ENCODE measurements around the gene SMIM35. TPM values are rescaled to one million over a fixed set of nuclear protein-coding genes. Genes with fewer than 3 reads are reported as not detected.

SMIM35 gene
- total RNA-seq, 1 donor from 2014 or later, result not detected

GRCh38 chr11:118003456-118003855 lies 83.3 kb downstream of the SMIM35 start:
- DNase-seq (ENCODE audit: low spot score), result no peak

- DNase-seq (ENCODE audit: low spot score), result peak; percentile 68
Measured at GRCh38 chr11:118002541-118003423, 84.0 kb downstream of the SMIM35 start.

DNA sequence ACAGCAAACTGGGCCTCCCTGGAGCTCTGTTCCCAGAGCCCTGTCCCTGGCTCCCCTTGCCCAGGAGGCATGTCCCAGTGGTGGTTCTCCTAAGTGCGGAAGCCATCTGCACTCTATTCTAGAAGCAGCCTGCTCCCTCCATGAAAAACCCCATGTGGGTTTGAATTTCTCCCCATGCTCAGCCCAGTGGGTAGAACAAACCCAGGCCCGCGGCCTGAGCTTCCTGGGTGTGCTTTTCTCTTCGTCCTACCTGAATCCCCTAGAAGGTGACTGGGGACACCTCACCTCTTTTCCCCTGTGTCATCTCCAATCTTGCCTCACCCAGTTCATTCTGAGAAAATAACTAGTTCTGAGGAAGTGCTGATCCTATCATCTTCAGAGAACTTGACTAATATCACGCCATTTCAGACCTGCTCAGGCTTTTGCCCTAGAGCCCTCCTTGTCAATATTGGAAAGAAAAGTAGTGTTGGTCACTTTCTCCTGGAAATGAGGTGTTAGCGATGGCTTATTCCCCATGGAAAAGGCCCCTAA lies 84.7 kb downstream of the SMIM35 start:
- no peak for DNase-seq (ENCODE audit: low spot score)

DNA sequence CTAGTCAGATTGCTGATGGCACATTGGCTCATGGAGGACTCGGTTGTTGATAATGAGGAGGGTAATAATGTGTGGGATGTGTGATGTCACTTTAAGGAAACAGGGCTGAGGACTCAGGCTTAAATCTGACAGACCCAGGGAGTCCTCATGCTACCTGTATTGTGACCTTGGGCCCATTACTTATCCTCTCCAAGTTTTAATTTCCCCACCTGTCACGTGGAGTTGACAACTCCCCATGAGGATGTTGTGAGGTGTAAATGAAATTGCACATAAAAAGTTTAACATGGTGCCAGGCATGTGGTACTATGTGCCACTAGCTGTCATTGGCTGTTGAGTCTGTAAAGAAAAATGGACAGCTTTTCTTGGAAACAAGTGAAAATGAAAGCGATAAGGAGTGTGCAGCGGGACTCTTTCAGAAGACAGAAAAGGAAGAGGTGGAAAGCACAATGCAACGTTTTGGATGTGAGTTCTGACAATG lies 85.2 kb downstream of the SMIM35 start:
- no peak for DNase-seq (ENCODE audit: low spot score)

DNA sequence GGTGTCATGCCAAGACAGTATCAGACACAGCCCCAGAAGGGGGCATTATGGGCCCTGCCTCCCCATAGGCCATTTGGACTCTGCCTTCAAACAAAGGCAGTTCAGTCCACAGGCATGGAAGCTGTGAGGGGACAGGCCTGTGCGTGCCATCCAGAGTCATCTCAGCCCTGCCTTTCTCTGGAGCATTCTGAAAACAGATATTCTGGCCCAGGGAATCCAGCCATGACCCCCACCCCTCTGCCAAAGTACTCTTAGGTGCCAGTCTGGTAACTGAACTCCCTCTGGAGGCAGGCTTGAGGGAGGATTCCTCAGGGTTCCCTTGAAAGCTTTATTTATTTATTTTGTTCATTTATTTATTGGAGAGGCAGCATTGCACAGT lies 85.9 kb downstream of the SMIM35 start:
- no peak for DNase-seq (ENCODE audit: low spot score)

DNA sequence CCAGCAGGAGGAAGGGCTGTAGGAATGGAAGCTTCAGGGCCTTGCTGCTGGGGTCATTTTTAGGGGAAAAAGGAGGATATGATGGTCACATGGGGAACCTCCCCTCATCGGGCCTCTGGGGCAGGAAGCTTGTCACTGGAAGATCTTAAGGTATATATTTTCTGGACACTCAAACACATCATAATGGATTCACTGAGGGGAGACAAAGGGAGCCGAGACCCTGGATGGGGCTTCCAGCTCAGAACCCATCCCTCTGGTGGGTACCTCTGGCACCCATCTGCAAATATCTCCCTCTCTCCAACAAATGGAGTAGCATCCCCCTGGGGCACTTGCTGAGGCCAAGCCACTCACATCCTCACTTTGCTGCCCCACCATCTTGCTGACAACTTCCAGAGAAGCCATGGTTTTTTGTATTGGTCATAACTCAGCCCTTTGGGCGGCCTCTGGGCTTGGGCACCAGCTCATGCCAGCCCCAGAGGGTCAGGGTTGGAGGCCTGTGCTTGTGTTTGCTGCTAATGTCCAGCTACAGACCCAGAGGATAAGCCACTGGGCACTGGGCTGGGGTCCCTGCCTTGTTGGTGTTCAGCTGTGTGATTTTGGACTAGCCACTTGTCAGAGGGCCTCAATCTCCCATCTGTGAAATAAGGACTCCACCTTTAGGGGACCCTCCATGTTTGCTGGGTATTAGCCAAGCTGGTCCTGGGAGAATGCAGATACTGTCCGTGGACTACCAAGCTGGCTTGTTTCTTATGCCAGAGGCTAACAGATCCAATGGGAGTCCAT lies 86.5 kb downstream of the SMIM35 start:
- DNase-seq (ENCODE audit: low spot score), result no peak

DNA sequence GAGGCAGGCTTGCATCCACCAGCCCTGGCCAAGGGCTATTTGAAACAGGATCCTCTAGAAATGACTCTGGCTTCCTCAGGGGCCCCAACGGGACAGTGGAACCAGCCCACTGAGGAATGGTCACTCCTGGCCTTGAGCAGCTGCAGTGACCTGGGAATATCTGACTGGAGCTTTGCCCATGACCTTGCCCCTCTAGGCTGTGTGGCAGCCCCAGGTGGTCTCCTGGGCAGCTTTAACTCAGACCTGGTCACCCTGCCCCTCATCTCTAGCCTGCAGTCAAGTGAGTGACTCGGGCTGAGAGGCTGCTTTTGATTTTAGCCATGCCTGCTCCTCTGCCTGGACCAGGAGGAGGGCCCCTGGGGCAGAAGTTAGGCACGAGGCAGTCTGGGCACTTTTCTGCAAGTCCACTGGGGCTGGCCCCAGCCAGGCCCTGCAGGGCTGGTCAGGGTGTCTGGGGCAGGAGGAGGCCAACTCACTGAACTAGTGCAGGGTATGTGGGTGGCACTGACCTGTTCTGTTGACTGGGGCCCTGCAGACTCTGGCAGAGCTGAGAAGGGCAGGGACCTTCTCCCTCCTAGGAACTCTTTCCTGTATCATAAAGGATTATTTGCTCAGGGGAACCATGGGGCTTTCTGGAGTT lies 87.3 kb downstream of the SMIM35 start:
- DNase-seq (ENCODE audit: low spot score), result no peak

- DNase-seq (ENCODE audit: low spot score), result no peak
Measured at GRCh38 chr11:117998664-117999353, 88.0 kb downstream of the SMIM35 start.

DNA sequence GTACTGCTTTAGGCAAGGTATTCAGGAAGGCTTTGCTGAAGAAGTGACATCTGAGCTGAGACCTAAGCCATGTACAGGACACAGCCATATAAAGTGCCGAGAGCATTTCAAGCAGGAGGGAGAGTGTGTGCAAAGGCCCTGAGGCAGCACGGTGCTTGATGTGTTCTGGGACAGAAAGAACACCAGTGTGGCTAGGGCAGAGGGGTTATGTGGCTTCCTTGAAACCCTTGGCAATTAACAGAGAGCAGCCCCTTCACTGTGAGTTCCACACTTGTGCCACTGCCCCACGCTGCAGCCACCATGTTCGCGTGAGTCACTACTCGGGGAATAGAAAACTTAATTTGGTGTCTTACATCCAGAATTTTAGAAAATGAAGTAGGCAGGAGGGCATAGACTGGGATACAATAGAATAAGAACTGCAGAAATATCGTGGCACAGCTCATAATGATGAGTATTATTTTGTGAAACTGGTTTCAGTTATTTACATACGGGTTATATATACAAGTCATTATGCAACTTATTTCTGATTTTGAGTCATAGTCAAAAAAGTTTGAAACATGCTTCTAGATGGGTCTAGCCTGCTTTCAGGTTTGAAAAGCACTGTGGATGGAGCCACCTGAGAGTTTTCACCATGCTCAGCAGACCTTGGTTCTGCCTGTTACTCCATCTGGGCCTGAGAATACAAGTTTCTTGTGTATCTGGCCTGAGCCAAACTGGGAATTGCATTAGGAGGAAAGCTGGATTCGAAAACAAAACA lies 88.8 kb downstream of the SMIM35 start:
- no peak for DNase-seq (ENCODE audit: low spot score)

DNA sequence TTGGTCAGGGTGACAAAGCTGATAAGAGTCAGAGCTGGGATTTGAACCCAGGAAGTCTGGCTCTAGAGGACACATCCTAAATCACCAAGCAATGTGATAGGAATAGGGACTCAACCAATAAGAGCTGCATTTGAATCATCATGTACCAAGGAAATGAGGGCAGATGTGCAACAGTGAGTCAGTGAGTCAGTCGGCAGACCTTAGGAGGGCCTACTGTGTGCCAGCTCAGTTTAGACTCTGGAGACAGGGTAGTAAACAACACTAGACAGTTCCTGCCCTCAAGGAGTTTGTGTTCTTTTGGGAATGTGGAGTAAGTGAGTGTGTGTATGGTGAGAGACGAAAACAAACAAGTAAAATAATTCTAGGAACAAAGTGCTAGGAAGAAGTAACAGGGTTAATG lies 89.4 kb downstream of the SMIM35 start:
- DNase-seq (ENCODE audit: low spot score), result no peak

DNA sequence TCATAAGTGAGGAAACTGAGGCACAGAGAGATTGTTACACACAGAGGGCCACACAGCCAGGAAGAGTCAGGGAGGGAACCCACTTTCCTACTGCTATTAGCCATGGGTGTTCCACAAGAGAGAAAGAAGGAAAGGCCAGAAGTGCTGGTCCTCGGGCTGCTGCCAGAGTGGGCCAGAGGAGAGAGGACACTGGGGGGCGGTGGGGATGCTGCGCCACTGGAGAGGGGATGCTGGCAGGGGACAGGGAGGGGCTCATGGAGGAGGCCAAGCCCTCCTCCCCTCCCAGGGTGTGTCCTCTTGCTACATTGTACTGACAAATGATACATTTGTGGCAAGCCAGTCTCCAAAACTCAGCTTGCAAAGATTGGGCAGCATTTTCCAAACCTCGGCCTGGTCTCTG lies 90.7 kb downstream of the SMIM35 start:
- no peak for DNase-seq (ENCODE audit: low spot score)

- DNase-seq (ENCODE audit: low spot score), result no peak
Measured at GRCh38 chr11:117995472-117995871, 91.3 kb downstream of the SMIM35 start.

- DNase-seq (ENCODE audit: low spot score), result no peak
Measured at GRCh38 chr11:117993988-117994745, 92.6 kb downstream of the SMIM35 start.

DNA sequence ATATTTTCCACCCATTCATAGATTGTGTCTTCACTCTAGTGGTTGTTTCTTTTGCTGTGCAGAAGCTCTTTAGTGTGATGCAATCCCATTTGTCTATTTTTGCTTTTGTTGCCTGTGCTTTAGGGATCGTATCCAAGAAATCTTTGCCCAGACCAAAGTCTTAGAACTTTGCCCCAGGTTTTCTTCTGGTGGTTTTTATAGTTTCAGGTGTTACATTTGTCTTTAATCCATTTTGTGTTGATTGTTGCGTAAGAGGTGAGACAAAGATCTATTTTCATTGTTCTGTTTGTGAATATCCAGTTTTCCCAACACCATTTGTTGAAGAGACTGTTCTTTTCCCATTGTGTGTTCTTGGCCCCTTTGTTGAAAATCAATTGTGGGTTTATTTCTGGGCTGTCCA lies 94.1 kb downstream of the SMIM35 start:
- no peak for DNase-seq (ENCODE audit: low spot score)

DNA sequence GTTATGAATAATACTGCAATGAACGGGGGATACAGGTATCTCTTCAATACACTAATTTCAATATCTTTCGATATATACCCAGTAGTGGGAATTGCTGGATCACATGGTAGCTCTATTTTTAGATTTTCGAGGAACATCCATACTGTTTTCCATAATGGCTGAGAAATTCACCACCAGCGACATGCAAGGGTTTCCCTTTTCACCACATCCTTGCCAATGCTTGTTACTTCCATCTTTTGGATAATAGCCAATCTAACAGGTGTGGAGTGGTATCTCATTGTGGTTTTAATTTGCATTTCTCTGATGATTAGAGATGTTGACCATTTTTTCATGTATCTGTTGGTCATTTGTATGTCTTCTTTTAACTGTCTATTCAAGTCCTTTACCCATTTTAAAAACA lies 94.6 kb downstream of the SMIM35 start:
- DNase-seq (ENCODE audit: low spot score), result no peak

DNA sequence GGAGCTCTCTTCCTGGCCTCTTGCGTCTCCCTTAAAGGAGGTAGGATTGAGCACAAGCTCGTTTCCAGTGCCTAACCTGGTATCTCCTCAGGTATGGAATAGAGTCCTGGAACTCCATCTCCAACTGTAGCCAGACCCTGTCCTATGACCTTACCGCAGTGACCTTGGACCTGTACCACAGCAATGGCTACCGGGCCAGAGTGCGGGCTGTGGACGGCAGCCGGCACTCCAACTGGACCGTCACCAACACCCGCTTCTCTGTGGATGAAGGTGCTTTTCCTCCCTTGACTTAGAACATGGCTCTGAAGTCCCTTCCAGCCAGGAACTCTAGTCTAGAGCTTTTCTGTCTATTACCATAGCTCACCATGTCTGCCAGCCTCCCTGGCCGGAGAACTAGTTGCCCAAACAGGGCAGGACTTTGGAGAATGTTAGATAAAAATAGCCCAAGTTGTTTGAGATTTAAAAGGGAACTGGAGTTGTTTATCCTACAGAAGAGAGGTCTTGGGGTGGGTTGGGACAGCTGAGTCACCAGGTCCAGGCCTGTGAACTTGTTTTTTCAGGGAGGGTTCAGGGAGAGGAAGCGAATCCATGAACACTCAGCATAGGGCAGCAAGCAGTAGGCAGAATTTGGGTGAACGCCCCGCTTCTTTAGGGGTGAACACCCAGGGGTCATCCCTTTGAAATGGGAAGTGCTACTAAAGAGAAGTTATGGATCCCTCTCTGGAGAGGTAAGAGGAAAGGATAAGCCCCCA lies 97.2 kb downstream of the SMIM35 start:
- no peak for DNase-seq (ENCODE audit: low spot score)

DNA sequence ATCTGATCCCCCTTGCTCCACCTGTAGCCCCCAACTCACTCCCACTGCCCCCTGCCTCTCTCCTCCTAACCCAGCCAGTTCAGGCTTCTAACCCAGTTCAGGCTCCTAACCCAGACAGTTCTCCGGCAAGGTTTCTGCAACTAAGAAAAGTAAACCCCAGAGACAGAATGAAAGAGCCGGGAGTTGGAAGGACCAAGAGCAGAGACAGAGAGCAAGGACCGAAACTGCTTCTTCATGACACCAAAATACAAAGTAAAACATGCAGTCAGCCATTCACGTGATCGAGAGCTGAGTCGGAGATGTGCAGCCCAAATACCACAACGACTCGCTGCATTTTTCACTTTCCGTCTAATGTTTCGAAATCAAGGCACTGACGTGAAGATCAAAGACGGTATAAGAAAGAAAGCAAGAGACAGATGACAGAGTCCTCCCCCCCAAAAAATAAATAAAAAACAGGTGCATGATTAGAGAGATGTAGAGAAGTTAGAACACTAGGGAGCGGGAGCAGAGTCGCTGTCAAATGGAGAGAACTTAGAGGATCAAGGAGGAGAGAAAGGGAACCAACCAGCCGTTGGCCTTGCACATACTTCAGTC lies 99.7 kb downstream of the SMIM35 start:
- no peak for DNase-seq (ENCODE audit: low spot score)

DNA sequence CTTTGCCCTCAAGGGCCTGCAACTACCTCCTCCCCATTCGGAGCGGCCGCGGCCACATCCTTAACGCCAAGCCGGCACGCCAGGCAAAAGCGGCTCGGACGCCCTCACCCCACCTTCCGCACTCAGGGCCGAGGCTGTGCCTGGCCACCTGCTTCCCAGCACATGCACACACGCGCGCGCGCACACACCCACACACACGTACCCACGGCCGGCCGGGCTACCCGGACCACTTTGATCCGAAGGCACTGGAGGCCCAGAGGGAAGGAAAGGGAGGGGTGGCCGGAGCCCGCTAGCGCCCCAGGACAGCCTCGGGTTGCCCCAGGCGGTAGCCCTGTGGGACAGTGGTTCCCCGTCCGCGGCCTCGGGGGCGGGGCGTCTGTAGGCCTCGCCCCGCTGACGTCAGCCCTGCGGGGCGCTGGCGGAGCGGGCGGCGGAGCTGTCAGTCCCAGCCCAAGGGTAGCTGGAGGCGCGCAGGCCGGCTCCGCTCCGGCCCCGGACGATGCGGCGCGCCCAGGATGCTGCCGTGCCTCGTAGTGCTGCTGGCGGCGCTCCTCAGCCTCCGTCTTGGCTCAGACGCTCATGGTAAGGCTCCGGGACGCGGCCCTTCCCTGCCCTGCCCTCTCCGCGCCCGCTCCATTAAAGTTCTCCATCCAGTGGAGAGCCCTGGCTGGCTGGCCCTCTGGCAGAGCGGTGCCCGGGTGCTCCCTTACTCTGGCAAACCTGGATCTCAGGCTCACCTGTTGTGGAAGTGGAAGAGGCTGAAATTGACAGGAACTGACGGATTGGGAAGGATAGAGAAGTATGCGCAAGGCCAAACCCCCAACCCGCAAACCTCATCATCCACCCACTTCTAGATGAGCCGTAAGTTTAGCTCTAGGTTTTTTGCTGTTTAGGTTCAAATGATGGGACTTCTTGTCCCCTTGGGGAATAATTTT lies 100.5 kb downstream of the SMIM35 start, which contains the start of gene IL10RA:
IL10RA (plus strand) TSS at position 442 of the 935 bp plus-strand sequence; CDS start at position 516, 74 bp downstream.
- peak; percentile 87 for DNase-seq (ENCODE audit: low spot score)

Measured in mucosa of gallbladder (tissue), 1 donor.